ENCODE data around the gene MGMT. TPM values are rescaled to one million over a fixed set of nuclear protein-coding genes. Genes with fewer than 3 reads are reported as not detected.

MGMT gene
- total and polyA plus RNA-seq, 2 of the 4 experiments (the other 2 are of a cell fraction), result 11.5 to 17.8 TPM

DNA sequence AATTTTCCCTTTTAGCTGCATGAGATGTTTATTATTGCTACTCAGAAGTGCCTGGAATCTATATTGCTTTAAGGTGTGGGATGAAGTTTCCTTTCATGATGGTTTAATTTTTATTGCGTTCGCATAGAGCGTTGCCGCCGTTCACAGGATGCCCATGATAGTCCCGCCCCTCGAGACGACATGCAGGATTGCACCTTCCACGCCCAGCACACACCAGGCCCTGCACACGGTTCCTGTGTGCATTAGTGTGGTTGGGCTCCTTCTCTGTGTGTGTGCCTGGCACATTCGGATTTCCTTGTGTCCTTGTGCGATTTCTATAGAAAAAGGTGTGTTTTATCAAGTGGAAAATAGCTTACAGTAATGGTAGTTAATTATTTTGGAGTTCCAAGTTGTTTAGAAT lies 42.1 kb downstream of the MGMT start:
- dilution Hi-C loops (cut with HindIII; ENCODE audit: low sequenced_read_pairs, unreplicated experiment), result no loop called here
- Histone ChIP-seq H4K20me1 (ENCODE audit: insufficient read depth, low read length) (no peaks in the 10 kb centered on the region), H2BK120ac (ENCODE audit: low read depth, low read length) (no peak overlapping the region), H2AFZ (replicated peaks; ENCODE audit: low read length, poor library complexity) (no peak overlapping the region), H3K36me3 (ENCODE audit: control insufficient read depth, insufficient read depth, low read length) (no peaks in the 10 kb centered on the region), H2BK20ac (ENCODE audit: low read depth, low read length) (no peak overlapping the region), H3K79me1 (ENCODE audit: low read depth in 1 of 2, low read length in 2 of 2) (peaks cover 4 to 13% of the 10 kb centered on the region in 2 experiments; a peak in 2 of 4 replicates), H3K4me2 (ENCODE audit: low read depth, low read length) (no peak overlapping the region), H3K9ac (ENCODE audit: low read depth, low read length) (no peak overlapping the region), H4K5ac (ENCODE audit: low read depth, low read length) (no peak overlapping the region), H3K23ac (ENCODE audit: low read depth, low read length) (no peak overlapping the region), H4K8ac (ENCODE audit: low read depth in 2 of 2, low read length in 2 of 2) (no peak overlapping the region), H3K4ac (ENCODE audit: low read depth, low read length) (no peak overlapping the region), H3K4me3 (ENCODE audit: insufficient read depth, low read depth, low read length) (no peak overlapping the region), H3K27ac (ENCODE audit: insufficient read depth, low read length) (no peak overlapping the region), H2BK5ac (ENCODE audit: low read depth, low read length, poor library complexity, severe bottlenecking) (no peak overlapping the region), H3K56ac (ENCODE audit: extremely low read depth, insufficient read depth, low read length) (no peak overlapping the region), H3K4me1 (ENCODE audit: control insufficient read depth, insufficient read depth, low read length) (peaks cover 4% of the 10 kb centered on the region; the same call in 1 of the 2 replicates), H3K14ac (replicated peaks; ENCODE audit: low read depth, low read length) (no peak overlapping the region), H3K9me3 (ENCODE audit: control insufficient read depth, insufficient read depth, low read length) (peaks cover 5% of the 10 kb centered on the region), H2BK15ac (ENCODE audit: low read depth, low read length) (no peak overlapping the region), H3K27me3 (ENCODE audit: control insufficient read depth, insufficient read depth, low read length) (no peaks in the 10 kb centered on the region), H2AK9ac (replicated peaks; ENCODE audit: low read depth, low read length, poor library complexity) (no peak overlapping the region), H2AK5ac (ENCODE audit: low read depth, low read length) (no peak overlapping the region), H3K18ac (ENCODE audit: low read depth, low read length) (no peak overlapping the region), H3K9me1 (ENCODE audit: insufficient read depth, low read length) (no peaks in the 10 kb centered on the region), H4K91ac (ENCODE audit: insufficient read depth, low read depth, low read length) (no peak overlapping the region)
- intact Hi-C loops (cut with micrococcal nuclease), result no loop called here
- POLR2A ChIA-PET (ENCODE audit: unreplicated experiment), result interaction anchor here (0.6 kb wide), 2 partner anchors 45 to 126 kb away, joined by 3 read pairs; no protein-coding TSS in a partner anchor
- no TSS peak for BruUV-seq (replicated peaks)
- DNase-seq (no peak), ATAC-seq (ENCODE audit: low read depth) (no peak; the same call in 1 of the 2 replicates)
- no CpG with 5 or more reads among the region's 12 CpGs for WGBS, 2 experiments (ENCODE audit: extremely low coverage in 2 of 2, insufficient read length in 1 of 2)
- in situ Hi-C loops (cut with MboI; ENCODE audit: low sequenced_read_pairs), result no loop called here
- CTCF ChIA-PET, result no interaction called here
- TF ChIP-seq, protein P1, sequence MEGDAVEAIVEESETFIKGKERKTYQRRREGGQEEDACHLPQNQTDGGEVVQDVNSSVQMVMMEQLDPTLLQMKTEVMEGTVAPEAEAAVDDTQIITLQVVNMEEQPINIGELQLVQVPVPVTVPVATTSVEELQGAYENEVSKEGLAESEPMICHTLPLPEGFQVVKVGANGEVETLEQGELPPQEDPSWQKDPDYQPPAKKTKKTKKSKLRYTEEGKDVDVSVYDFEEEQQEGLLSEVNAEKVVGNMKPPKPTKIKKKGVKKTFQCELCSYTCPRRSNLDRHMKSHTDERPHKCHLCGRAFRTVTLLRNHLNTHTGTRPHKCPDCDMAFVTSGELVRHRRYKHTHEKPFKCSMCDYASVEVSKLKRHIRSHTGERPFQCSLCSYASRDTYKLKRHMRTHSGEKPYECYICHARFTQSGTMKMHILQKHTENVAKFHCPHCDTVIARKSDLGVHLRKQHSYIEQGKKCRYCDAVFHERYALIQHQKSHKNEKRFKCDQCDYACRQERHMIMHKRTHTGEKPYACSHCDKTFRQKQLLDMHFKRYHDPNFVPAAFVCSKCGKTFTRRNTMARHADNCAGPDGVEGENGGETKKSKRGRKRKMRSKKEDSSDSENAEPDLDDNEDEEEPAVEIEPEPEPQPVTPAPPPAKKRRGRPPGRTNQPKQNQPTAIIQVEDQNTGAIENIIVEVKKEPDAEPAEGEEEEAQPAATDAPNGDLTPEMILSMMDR (conservative IDR thresholded peaks at IDR 0.05; ENCODE audit: low read depth, low read length), result no peak
- TF ChIP-seq SMC3 (IDR thresholded peaks at IDR 0.05; ENCODE audit: low read depth, low read length), result no peak
- no peak for TF ChIP-seq RCOR1 (IDR thresholded peaks at IDR 0.05; ENCODE audit: insufficient replicate concordance, low read length)
- TF ChIP-seq CHD1 (IDR thresholded peaks at IDR 0.05; ENCODE audit: low read depth, low read length), result no peak
- no peak for TF ChIP-seq FOS (IDR thresholded peaks at IDR 0.05; ENCODE audit: low read depth, low read length)
- TF ChIP-seq NFE2L2 (IDR thresholded peaks at IDR 0.05; ENCODE audit: low read depth, low read length), result no peak

Data from IMR-90 (cell line).